Fibroblast of peridontal ligament (primary cell): ENCODE results near the gene ZNF628.
A peak's percentile ranks its signal among the peaks of the same experiment; 100 is the strongest.

ENCODE experiments used
- DNase-seq: peaks from one replicate; pipeline ENCODE4 v3.0.0-alpha.2; 2010; ENCODE audit errors: extremely low read depth

Gene ZNF628

GRCh38 chr19:55465460-55466240, 10.8 kb upstream of the ZNF628 start:
- no peak for DNase-seq

- DNase-seq: no peak
These were observed 10.2 kb upstream of the ZNF628 start for GRCh38 chr19:55466241-55466614.

GRCh38 chr19:55467236-55468053, 9.0 kb upstream of the ZNF628 start:
- peak; percentile 70 for DNase-seq

DNA sequence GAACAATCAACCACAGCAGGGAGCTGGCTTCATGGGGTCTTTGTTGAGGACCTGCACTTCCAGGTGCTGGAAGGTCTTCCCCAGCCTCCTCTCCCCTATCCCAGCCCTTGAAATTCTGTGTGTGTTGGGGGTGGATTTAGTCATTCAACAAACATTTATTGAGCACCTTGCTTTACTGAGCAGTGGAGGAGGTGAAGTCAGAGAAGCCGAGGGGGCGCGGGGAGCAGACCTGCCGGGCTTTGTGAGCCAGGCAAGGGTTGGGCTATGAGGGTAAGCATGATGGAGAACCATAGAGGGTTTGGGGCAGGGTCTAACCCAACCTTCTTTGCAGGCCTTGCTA, 8.4 kb upstream of the ZNF628 start:
- DNase-seq: no peak

- DNase-seq: no peak
These were observed 5.2 kb upstream of the ZNF628 start for GRCh38 chr19:55471266-55471665.

DNA sequence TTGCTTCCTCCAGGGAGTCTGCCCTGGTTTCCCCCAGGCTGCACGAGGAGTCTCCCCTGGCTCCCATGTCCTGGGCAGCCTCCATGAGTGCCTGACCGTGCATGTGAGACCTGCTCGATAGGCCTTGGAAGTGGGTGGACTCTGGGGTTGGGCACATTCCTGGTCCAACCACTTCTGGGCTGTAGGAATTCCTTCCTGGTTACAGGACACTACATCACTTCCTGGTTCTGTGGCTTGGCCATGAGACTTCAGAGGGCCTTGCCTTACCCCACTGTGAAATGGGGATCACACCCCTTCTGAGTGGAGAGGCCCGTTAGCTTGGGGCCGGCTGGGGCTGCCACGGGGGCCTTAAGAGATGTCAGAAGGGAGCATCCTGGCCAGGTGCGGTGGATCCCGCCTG, 4.0 kb upstream of the ZNF628 start:
- peak; percentile 54 for DNase-seq

GRCh38 chr19:55473225-55474012, 3.0 kb upstream of the ZNF628 start:
- DNase-seq: no peak

DNA sequence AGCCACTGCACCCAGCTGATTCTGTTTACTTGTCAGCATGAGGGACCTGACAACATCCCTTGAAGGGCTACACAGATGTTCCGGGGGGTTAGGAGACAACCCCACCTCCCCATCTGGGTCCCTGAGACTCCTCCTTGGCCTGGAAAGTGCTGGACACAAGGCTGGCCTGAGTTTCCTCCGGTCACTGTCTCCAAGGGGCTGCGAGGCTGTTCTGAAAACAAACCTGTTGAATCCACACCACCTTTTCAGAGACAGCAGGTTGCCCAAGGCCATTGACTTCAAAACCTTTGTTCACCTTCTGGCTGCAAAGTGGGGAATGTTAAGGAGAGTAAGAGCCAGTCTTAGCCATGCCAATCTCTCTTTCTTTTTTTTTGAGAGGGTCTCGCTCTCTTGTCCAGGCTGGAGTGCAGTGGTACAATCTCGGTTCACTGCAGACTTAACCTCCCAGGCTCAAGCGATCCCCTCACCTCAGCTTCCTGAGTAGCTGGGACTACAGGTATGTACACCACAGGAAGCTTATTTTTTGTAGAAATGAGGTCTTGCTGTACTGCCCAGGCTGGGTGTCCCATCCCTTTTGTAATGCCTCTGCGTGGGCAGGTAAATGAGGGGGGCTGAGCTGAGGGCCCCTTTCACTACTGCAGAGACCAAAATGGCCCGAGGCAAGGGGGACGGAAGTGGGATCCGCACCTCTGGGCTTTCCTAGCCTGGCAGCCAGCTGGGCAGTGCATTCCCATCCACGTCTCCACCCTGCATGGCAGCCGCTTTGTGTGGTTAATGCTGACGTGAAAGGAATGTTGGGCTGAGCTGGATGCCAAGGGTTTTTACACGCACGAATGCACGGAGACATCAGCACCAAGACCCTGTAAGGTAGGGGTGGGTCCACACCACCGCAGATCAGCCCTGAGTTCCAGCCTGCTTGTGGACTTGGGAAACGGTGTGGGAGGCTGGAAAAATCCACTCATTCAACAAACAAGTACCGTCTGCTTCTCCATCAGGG, 1.9 kb upstream of the ZNF628 start:
- DNase-seq: peak; percentile 49

DNA sequence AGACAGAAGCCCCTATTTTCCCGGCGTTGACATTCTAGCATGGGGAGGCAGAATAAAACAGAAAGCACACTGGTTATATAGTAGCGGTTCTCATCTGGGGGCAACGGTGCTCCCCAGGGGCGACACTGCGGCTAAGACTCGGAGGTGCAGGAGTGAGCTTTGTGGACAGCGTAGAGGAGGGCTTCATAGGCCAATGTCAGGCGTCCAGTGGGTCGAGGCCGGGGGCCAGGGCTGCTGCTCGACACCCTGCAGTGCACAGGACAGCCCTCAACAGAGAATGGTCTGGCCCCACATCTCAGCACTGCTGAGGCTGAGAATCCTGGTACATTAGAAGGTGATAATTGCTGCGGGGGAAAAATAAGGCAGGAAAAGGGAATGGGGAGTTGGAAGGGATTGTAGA, 1.5 kb downstream of the ZNF628 start:
- no peak for DNase-seq

GRCh38 chr19:55478364-55478763, 1.9 kb downstream of the ZNF628 start:
- DNase-seq: no peak

DNA sequence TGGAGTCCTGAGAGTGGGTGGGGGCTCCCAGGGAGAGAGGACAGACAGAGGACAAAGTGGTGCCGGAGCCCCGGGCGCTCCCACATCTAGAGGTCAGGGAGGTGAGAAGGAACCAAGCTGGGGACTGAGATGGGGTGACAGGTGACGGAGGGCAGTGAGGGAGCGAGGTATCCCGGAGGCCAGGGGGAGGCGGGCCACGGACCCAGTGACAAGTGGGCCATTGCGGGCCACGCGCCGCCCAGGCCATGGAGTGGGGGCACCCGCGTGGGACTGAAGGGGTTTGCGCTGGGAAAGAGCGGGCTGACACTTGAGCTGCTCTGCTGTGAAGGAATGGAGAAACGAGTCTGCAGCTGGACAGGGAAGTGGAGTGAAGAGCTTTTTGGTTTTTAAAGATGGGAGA, 2.6 kb downstream of the ZNF628 start:
- DNase-seq: no peak

DNA sequence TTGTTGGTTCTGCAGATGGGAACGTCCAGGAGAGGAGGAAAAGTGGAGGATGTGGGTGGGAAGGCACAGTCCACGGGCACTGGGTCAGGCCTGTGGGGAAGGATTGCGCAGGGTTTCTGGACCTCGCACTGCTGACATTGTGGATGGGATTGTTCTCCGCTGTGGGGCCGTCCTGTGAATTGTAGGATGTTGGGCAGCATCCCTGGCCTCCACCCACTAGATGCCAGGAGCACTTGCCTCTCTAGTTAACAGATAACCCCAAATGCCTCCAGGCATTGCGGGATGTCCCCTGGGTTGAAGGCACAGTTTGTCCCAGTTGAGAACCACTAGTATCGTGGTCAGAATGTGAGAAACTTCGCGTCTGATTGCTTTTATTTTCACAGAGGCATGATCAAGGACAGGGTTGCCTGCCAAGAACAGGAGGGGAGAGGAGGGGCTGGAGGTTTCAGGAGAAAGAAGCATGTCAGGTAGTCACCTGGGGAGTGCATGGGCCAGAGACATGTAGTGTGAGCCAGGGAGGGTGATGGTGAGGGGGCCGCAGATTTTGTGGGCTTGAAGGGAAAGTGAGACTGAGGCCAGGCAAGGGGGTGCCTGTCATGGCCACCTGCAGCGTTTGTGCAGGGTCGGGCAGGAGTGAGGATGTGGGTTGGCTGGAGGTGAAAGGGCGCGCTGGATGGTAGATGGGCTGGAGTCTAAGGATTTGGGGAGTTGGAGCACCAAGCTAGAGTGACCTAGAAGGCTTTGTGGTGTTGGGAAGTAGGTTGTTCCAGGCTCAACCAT, 3.2 kb downstream of the ZNF628 start:
- no peak for DNase-seq

DNA sequence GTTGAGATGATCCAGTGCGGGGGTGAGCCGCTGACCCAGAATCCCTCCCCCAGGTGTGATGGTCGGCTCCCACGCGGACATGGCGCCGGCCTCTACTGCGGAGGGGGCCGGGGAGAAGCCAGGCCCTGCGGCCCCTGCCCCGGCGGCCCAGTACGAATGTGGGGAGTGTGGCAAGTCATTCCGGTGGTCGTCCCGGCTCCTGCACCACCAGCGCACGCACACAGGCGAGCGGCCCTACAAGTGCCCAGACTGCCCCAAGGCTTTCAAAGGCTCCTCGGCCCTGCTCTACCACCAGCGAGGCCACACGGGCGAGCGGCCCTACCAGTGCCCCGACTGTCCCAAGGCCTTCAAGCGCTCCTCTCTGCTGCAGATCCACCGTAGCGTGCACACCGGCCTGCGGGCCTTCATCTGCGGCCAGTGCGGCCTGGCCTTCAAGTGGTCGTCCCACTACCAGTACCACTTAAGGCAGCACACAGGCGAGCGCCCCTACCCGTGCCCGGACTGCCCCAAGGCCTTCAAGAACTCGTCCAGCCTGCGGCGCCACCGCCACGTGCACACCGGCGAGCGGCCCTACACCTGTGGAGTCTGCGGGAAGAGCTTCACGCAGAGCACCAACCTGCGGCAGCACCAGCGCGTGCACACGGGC, 4.9 kb downstream of the ZNF628 start:
- DNase-seq: no peak

- no peak for DNase-seq
These were observed 5.4 kb downstream of the ZNF628 start for GRCh38 chr19:55481794-55482155.

GRCh38 chr19:55482156-55482961, 5.9 kb downstream of the ZNF628 start:
- no peak for DNase-seq

GRCh38 chr19:55482967-55483705, 6.7 kb downstream of the ZNF628 start:
- no peak for DNase-seq

- no peak for DNase-seq
These were observed 7.5 kb downstream of the ZNF628 start for GRCh38 chr19:55483706-55484592.
